Measurements from ENCODE around the gene HSD17B12.

Gene HSD17B12

GRCh38 chr11:43689167-43689566 lies 8.6 kb downstream of the HSD17B12 start:
- DNase-seq: no peak

DNA sequence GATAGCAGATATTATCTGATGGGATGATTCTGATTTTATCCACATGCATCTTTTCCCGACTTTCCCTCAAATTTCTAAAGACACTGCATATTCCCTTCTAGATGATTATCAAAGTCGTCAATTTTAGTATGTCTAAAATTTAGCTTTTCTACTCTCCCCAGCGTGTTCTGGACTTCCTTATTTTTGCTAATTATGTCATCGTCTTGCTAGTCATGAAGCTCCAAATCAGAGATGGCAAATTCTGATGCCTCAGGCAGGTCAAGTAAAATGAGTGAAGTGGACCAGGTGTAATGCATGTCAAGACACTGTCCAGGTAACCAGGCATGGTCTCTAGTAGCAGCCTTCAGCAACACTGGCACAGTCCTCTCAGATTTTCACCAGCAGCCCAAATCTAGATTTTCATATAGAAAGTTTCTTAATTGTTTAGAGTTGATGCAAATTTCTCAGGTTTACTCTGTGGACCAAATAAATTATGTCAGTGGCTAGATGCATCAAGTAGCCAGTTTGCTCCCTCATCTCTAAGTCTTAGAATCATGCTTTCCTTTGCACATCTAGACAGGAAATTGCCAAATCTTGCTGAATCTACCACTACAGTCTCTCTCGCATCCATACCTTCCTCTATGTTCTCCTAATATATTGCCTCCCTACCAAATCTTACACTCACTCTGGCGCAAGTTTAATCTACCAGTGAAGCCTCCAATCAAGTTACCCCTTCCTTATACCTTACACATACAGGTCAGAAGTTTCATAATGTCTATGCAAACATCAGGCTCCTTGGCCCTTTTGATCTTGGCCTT lies 10.6 kb downstream of the HSD17B12 start:
- no peak for DNase-seq

DNA sequence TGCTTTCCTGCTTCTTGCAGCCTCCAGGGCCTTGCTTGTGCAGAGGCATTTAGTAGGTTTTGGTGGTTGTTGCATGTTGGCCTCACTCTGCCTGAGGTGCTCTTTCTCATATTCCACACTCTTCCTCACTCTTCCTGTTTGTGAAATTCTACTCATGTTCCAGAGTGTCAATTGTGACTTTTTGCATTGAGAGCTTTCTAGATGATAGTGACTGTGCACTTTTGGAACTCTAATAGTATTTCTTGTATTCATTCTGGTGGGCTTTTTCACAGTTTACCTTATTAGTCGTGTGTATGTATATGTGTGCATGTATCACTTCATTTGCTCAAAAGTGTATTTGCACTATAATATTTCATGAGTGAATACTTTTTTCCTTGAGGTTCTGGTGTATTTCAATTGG lies 11.3 kb downstream of the HSD17B12 start:
- DNase-seq: no peak

DNA sequence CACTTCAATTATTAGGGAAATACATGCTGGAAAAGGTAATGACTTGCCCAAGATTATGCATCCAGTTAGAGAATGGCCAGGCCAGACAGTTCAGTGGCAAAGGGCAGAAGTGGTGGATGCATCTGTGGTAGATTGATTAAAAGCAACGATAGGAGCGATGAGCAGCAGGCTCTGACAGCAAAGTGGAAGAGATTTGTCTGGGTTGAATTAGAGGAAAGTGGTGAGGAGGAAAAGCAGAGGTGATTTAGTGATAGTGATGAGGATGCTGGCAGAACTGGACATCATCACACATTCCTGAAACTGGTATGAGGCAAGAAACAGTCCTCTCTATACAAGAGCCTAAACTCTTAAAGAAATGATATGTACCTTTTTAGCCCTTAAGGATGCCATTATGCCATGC lies 12.5 kb downstream of the HSD17B12 start:
- DNase-seq: no peak

DNA sequence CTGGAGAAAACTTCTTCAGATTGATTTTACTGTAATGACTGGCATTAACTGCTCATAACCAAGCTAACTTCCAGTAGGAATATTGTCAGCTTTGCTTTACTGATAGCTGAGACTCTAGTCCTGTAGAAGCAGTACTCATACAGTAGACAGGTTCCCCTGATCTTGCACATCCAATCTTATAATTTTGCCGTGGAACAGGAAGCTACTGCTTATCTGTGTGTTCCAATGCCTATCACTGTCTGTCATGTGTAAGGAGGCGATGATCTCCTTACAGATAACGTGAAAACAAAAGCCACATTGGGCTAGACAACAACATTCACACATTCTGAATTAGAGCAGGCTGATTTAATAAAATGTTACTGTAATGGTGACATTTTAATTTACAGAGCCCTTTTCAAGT lies 13.2 kb downstream of the HSD17B12 start:
- no peak for DNase-seq

- DNase-seq: no peak
These were observed 13.9 kb downstream of the HSD17B12 start for GRCh38 chr11:43694477-43694876.

DNA sequence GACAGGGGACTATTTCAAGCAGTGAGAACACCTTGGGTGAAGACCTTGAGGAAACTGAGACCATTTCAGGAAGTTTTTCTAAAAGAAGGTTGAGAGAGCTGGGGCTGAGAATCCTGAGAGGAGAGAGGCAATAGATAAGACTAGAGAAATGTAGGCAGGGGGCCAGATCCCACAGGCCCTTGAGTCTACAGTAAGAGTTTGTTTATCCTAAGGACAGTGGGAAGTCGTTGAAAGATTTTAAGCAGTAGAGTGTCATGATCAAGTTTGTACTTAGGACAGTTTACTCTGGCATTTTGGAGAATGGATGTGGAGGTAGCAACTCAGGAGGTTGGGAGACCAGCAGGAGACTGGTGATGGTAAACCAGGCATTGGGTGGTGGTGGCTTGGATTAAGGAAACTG lies 17.1 kb downstream of the HSD17B12 start:
- no peak for DNase-seq

DNA sequence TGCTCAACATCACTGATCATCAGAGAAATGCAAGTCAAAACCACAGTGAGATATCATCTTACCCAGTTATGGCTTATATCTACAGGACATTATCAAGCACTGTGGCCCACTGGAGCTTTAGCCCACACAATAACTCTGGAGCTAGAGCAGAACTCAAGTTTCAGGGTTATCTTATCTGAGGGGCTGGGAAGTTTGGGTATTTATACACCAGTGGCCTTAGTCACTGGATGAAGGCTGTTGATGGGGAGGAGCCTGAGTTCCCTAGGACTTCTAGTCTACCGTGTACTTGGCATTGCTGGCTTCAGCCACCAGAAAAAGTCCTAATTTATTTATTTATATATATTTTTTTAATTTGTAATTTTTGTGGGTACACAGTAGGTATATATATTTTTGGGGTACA lies 19.3 kb downstream of the HSD17B12 start:
- DNase-seq: no peak

DNA sequence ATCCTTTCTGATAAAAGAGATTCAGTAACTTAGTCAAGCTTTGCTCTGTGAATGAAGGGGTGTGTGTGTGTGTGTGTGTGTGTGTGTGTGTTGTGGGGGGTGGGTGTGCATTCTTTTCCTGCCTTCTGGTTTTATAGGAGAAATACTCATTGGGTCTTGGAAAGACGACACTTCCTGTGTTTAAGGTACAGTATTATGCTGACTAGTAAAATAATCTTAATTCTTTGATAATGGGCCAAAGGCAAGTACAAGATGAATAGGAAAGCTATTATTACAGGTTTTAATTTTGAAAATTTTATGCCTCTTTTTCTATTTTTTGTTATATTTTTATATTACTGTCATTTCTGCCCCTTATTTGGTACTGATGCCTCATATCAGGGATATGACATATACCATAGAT lies 26.1 kb downstream of the HSD17B12 start:
- no peak for DNase-seq

DNA sequence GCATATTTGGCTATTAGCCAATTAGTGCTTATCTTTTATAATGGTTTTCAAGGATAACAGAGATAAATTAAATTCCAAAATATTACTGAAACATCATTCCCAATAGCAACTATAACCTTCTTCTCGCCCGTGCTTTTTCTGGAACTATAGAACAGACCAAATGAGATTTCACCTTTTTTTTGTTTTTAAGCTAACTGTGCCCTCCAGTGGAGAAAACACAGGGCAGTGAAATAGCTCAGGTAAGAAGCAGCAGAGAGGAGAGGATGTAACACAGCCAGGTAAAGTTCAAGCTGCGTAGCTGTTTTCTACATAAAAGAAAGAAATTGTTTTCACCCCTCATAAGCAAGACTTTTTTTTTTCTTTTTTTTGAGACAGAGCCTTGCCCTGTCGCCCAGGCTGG lies 28.2 kb downstream of the HSD17B12 start:
- DNase-seq: no peak

DNA sequence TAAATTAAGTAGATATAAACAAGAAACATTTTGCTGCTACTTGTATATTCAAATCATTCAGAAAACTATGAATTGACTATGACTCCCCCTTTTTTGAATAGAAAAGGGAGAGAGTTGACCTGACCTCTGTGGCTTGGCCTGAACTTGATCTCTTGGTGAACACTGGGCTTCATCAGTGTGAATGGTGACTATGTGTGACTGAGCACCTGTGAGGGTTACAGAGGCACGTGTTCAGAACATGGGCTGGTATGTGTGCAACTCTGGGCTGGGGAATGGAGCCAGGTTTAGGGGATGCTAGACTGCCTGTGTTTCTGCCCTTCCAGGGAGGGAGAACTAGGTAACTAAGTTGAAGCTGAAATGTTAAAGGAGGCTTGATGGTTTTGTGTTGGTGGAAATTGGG lies 29.2 kb downstream of the HSD17B12 start:
- no peak for DNase-seq

DNA sequence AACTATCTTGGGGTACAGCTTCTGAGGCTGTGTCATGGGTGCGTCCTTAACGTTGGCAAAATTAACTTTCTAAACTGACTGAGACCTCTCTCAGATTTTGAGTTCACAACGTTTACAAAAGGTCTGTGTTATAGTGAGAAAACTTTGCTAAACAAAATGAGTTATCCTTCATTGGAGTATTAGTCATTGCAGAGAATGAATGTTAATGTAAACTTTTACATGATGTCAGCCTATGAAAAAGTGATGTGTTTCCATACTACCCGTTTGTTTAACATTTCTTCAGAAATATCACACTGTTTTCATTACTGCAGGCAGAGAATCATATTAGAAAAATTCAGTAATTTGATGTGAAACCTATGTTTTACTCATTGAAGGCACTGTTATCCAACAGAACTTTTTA lies 32.1 kb downstream of the HSD17B12 start:
- no peak for DNase-seq

DNA sequence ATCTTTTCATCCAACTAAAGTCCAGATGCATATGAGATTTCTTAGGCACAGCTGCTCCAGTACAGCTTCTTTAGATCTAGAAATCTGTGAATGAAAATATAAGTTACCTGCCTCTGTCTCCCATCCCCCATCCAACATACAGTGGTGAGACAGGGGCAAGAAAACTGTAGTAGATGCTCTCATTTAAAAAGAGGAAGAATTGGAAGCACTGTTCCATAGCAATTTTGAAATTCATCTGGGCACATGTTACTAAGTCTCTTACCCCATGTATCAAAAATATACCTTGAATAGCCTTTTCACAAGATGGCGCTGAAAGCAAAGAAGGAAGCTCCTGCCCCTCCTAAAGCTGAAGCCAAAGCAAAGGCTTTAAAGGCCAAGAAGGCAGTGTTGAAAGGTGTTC lies 37.8 kb downstream of the HSD17B12 start:
- no peak for DNase-seq

- DNase-seq: no peak
These were observed 43.1 kb downstream of the HSD17B12 start for GRCh38 chr11:43723617-43724016.

GRCh38 chr11:43732225-43732624 lies 51.7 kb downstream of the HSD17B12 start:
- DNase-seq: no peak

- DNase-seq: no peak
These were observed 53.7 kb downstream of the HSD17B12 start for GRCh38 chr11:43734256-43734655.

DNA sequence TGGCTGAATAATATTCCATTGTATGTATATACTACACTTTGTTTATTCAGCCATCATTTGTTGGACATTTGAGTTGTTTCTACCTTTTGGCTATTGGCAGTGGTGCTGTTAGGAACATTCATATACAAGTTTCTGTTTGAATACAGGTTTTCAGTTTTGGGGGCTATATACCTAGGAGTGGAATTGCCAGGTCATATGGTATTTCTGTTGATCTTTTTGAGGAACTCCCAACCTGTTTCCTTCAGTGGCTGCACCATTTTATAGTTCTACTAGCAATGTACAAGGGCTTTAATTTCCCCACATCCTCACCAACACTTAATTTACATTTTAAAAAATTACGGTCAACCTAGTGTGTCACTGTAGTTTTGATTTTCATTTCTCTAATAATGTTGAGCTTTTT lies 54.6 kb downstream of the HSD17B12 start:
- no peak for DNase-seq

GRCh38 chr11:43735961-43736360 lies 55.4 kb downstream of the HSD17B12 start:
- no peak for DNase-seq

- DNase-seq: no peak
These were observed 56.1 kb downstream of the HSD17B12 start for GRCh38 chr11:43736502-43737200.

DNA sequence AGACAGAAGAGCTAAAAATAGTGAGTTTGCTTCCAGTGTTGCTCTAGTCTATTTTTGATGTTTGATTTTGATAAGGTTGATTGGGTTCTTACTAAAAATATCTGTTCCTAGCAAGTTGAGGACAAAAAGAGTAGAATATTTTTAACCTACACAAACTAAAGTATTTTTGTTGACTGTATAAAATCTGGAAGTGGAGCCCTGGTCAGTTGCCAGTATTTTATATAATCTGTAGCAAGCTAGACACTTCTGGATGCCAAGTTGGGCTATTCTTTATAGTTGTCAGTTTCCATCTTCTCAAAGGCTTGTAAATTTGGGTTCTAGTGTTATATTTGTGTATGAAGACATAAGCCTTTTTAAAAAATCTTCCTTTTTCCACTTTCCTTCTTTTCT lies 56.7 kb downstream of the HSD17B12 start:
- DNase-seq: no peak

DNA sequence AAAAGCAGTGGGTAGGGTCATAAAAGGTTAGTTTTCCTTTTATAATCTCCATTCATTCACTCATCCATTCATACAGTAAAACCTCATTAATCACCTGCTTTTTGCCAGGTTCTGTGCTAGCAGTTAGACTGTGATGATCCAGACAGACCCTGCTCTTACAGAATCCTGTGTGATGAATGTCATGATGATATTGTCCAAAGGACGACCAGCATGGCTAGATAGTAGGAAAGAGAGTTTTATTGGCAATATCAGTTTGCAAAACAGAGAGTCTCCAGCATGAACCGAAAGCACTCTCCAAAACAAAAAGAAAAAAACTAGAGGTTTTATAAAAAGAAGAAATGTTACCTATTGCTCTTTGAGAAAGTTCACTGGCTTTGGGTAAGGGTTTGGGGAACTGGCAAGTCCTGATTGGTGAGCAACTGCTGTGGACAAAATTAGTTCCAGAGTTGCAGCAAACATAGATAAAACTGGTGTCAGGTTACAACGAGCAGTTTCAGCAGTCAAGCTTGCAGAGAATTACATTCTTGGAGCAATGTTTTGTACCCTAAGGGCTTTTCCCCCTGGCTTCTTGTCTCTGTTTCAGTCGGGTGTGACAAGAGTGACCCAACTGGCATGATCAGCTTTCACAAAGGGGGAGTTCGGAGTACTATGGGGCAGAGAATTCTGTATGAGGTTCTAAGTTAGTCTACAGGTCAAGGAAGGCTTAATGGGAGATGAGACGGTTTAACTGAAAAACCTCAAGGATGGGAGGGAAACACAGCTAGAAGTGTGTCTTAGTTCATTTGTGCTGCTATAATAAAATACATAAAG lies 58.3 kb downstream of the HSD17B12 start:
- no peak for DNase-seq

GRCh38 chr11:43746670-43747069 lies 66.1 kb downstream of the HSD17B12 start:
- DNase-seq: no peak

DNA sequence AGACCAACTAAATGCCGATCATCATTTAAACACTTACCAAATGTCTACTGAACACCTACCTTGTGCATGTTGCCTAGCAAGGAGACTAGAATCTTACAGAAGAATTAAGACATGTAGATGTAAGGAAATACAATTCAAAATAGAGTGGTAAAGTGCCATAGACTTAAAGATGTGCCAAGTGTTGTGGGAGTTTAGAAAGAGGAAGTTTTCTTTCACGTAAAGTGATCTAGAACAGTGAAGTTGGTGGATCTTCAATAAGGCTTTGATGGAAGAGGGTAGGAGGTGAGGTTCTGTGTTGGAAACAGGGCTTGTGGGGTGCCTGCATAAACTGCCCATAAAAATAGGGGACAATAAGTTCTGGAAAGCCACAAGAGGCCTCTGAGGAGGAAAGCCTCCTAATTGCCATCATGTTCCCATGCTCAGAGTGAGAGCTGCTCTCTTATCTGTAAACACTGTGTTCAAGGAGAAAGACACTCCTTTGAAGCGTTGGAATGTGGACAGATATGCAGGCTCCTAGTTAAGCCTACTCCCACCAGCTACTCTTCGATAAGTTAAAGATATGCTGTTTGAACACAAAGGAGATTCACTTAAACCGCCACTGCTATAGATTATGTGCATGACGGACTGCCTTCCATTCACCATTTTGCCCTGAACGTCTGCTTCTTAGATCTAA lies 66.7 kb downstream of the HSD17B12 start:
- no peak for DNase-seq

Data from stimulated activated CD4-positive, alpha-beta T cell treated with anti-CD3 and anti-CD28 coated beads, Interleukin-2, amount 100 ng/mL, for 24 hours (primary cell).